22Rv1 (cell line): ENCODE data around the gene CTAGE9.
"Not testable (repeated sequence)": the region's sequence is repeated elsewhere in the genome, so short reads cannot be mapped to it uniquely, and the experiment has no call there.

Experiments
- H3K27ac ChIP-seq: fragments of 450-650 bp; 2 replicates; pipeline ENCODE4 v1.5.1; 2017
- CTCF ChIP-seq: fragments of 450-650 bp; IDR thresholded peaks from 2 replicates; pipeline ENCODE4 v1.5.1; 2017; ENCODE audit warnings: mild to moderate bottlenecking
- ZFX ChIP-seq: fragments of 450-650 bp; IDR thresholded peaks from 2 replicates; pipeline ENCODE4 v1.6.1; 2017; ENCODE audit warnings: antibody characterized with exemption, borderline replicate concordance

CTAGE9 gene

DNA sequence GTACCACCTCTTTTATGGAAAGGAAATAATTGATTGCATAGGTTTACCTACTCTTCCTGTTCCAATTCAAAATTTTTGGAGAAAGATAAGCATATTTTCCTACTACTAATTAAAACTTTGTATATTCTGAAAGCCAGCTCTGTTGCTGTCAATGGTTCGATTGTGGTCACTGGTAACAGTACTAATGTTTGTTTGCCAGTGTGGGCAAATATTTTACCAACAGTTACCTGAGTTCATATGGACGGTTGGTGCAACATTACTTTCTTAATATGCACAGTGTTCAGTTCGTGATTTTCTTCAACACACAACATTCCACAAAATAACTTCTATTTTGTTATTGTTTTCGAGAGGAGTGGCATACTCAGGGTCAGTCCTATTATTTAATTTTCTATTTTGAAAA, 17.1 kb upstream of the CTAGE9 start:
- no peak overlapping the region for H3K27ac ChIP-seq
- TF ChIP-seq ZFX: no peak
- TF ChIP-seq CTCF: no peak

DNA sequence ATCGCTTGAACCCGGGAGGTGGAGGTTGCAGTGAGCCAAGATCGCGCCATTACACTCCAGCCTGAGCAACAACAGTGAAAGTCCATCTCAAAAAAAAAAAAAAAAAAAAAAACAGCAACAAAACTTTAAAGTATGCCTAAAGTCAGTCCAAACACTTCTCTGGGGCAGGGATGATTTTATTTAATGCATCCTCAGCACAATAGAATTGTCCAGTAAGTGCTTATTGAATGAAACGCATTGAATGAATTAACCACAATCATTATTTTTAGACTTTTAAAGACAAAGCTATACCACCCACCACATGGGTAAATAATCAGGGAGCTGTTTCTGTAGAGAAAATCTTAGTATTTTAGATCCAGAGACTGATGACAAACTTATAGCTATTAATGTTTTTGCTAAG, 16.6 kb upstream of the CTAGE9 start:
- H3K27ac ChIP-seq: no peak overlapping the region
- TF ChIP-seq CTCF: no peak

- H3K27ac ChIP-seq: no peak overlapping the region
- TF ChIP-seq CTCF (no peak), ZFX (no peak)
Measured at GRCh38 chr6:131724114-131724513, 13.3 kb upstream of the CTAGE9 start.

DNA sequence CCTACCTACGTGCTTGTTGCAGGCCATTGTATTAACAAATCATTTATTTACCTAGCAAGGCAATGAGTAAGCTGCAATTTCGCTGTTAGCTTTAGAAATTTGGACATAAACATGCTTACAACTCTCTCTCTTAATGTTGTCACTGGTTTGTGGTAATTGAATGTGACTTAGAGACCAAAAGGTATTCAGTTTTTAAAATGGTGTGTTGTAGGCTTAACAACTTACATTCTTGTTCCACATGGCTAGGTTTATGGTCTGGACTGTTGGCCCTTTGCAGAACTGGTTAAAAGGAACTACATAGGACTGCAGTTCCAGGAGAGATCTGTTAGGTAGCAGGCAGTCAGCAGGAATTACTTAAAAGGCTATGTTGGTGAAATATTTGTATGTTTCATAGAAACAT, 10.3 kb upstream of the CTAGE9 start:
- H3K27ac ChIP-seq: no peak overlapping the region
- TF ChIP-seq CTCF (no peak), ZFX (no peak)

DNA sequence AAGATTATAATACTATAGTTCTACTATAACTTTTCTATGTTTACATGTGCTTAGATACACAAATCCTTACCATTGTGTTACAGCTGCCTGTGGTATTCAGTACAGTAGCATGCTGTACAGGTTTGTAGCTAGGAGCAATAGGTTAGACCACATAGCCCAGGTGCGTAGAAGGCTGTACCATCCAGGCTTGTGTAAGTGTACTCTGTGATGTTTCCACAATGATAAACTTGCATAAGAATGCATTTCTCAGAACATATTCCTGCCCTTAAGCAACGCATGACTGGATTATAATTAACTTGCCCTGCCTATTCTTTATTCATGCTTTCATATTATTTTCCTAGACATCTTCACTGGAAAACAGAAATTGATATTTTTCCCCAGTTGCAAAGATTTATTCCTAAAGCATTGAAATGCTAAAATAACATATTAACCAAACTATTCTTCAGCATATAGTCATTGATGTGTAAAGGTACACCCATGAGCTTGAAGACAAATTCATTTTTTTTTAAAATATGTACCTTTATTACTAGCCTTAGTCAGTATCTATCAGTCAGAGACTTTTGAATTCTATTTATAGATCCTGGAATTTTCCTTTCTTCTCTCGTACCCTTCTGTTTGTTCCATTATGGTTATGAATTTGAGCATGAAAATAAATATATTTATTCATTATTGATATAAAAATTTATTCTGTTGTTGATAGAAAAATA, 7.2 kb upstream of the CTAGE9 start:
- H3K27ac ChIP-seq: no peak overlapping the region
- TF ChIP-seq CTCF: no peak
- no peak for TF ChIP-seq ZFX

- H3K27ac ChIP-seq: not testable (repeated sequence)
Measured at GRCh38 chr6:131715567-131715966, 4.8 kb upstream of the CTAGE9 start.

DNA sequence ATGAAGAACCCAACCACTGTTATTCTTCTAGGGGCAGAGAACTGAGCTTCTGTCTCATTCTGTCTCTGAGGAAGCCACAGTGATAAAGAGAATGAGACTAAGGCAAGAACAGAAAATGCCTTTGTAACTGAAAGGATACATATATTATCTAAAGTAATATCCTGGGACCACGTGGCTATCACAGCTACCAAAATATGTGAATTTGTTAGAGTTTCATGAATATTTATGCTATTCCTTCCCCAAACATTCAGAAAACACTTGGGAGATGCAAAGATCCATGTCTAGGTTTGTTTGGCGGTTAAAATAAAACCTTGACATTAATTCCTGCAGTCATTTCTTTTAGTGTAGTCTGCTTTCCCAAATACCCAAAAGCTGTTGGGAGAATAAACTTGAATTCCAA, 6.9 kb downstream of the CTAGE9 start:
- not testable (repeated sequence) for H3K27ac ChIP-seq

- not testable (repeated sequence) for H3K27ac ChIP-seq
Measured at GRCh38 chr6:131700851-131701250, 10.0 kb downstream of the CTAGE9 start.

DNA sequence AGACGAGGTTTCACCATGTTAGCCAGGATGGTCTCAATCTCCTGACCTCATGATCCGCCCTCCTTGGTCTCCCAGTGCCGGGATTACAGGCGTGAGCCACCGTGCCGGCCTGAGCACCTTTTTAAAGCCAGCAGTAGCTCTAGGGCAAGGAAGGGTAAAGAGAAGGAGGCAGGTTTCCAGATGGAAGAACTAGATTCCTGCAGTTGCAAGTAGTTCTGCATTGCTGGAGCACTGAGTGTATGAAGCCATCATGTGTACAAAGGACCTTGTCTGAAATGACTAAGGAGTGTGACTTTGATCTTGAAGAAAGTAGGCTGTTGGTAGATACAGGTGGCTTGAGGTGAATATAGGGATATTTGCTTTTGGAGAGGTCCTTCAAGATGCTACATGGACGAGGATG, 13.9 kb downstream of the CTAGE9 start:
- H3K27ac ChIP-seq: no peak overlapping the region
- TF ChIP-seq CTCF (no peak), ZFX (no peak)
